Body of pancreas (tissue), 4 donors: Measurements from ENCODE around the gene ZNF385D.

Source experiments
- CTCF ChIP-seq, 7 experiments: fragments of 450-650 bp in 4 of 7; fragments of 200-600 bp in 3 of 7; sonication (generic) in 3 of 7; IDR thresholded peaks; one replicate each; pipeline ENCODE4 v1.5.1; 2016 to 2019; ENCODE audit warnings: antibody characterized with exemption in 7 of 7
- POLR2A ChIP-seq, 3 donors: fragments of 450-650 bp; IDR thresholded peaks; one replicate each; pipeline ENCODE4 v1.6.1; 2016; ENCODE audit warnings: antibody characterized with exemption in 3 of 3, mild to moderate bottlenecking in 2 of 3

GRCh38 chr3:21544076-21544462 lies 206.9 kb downstream of the ZNF385D start:
- TF ChIP-seq CTCF (IDR thresholded peaks at IDR 0.05): no peak
- TF ChIP-seq POLR2A (IDR thresholded peaks at IDR 0.05): no peak
